HFFc6 (cell line): ENCODE data around the gene JADE2. TPM values are rescaled to one million over a fixed set of nuclear protein-coding genes. Genes with fewer than 3 reads are reported as not detected.

ENCODE experiments used
- DNase-seq: peaks from one replicate; pipeline ENCODE4 v3.0.0-alpha.2; 2018
- H3K27ac Mint-ChIP-seq: 2 replicates; pipeline ENCODE4 v1.8.0; 2020; ENCODE audit warnings: mild to moderate bottlenecking, mixed read lengths
- H3K27me3 Mint-ChIP-seq: 2 replicates; pipeline ENCODE4 v1.8.0; 2021; ENCODE audit warnings: mild to moderate bottlenecking, moderate library complexity, mixed read lengths; ENCODE audit not compliant: insufficient read depth
- H3K36me3 Mint-ChIP-seq: 2 replicates; pipeline ENCODE4 v1.8.0; 2021; ENCODE audit warnings: low read depth, mixed read lengths
- H3K4me1 Mint-ChIP-seq: 2 replicates; pipeline ENCODE4 v1.8.0; 2020; ENCODE audit warnings: low read depth, mixed read lengths
- H3K4me3 Mint-ChIP-seq: 2 replicates; pipeline ENCODE4 v1.8.0; 2020; ENCODE audit warnings: mild to moderate bottlenecking, moderate library complexity, mixed read lengths
- H3K9me3 Mint-ChIP-seq: 2 replicates; pipeline ENCODE4 v1.8.0; 2020; ENCODE audit warnings: mild to moderate bottlenecking, mixed read lengths
- CTCF ChIP-seq: fragments of 200-600 bp; sonication (generic); IDR thresholded peaks from 2 replicates; pipeline ENCODE4 v1.5.0; 2021; ENCODE audit warnings: antibody characterized with exemption, mild to moderate bottlenecking
- total RNA-seq, 6 experiments: library from RNA; stranded (reverse); fragmentation: NEBNext Ultra II Directional; extraction: Animal tissue kit (Norgen Biotek cat#: 25700); gene quantifications; 2 replicates in 1 of 6; 3 replicates in 5 of 6; pipeline ENCODE4 v1.2.3, GENCODE V29; 2021

JADE2 gene
- total RNA-seq, 6 experiments from 2014 or later = 32.8 to 41.0 (median 39.6) TPM

DNA sequence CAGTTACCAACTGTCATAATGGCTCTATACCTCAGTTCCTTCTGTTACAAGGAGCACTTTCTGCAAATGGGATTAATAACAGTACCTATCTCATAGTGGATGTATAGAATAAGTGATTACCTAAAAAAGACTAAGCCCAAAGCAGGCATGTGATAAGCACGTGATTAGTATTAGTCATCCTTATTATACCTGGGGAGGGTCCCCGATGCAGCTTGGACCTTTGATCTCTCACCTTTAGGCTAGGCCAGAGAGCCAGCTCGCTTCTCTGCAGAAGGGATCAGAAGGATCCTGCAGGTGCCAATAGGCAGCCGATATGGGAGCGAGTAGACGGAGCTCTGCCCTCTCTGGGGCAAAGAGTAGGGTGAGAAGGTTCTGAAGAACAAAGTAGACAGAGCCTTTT is 4.0 kb downstream of the JADE2 start:
- H3K4me3 Mint-ChIP-seq = no peak overlapping the region
- H3K27me3 Mint-ChIP-seq = peaks cover 4% of the 10 kb centered on the region
- no peak for DNase-seq
- H3K9me3 Mint-ChIP-seq = no peaks in the 10 kb centered on the region
- no peak overlapping the region for H3K27ac Mint-ChIP-seq
- no peak for TF ChIP-seq CTCF
- H3K4me1 Mint-ChIP-seq = peaks cover 37% of the 10 kb centered on the region
- H3K36me3 Mint-ChIP-seq = no peaks in the 10 kb centered on the region

- Mint-ChIP-seq H3K27ac (no peak overlapping the region), H3K4me1 (peaks cover 37% of the 10 kb centered on the region), H3K27me3 (peaks cover 4% of the 10 kb centered on the region), H3K9me3 (no peaks in the 10 kb centered on the region), H3K36me3 (no peaks in the 10 kb centered on the region), H3K4me3 (no peak overlapping the region)
- TF ChIP-seq CTCF = no peak
- no peak for DNase-seq
These were observed 5.0 kb downstream of the JADE2 start for GRCh38 chr5:134530301-134531077.

- Mint-ChIP-seq H3K4me1 (peaks cover 32% of the 10 kb centered on the region), H3K36me3 (no peaks in the 10 kb centered on the region), H3K27me3 (peaks cover 2% of the 10 kb centered on the region), H3K9me3 (no peaks in the 10 kb centered on the region), H3K4me3 (no peak overlapping the region), H3K27ac (no peak overlapping the region)
- no peak for TF ChIP-seq CTCF
- no peak for DNase-seq
These were observed 7.8 kb downstream of the JADE2 start for GRCh38 chr5:134533115-134533815.

GRCh38 chr5:134534058-134534725 is 8.7 kb downstream of the JADE2 start:
- H3K9me3 Mint-ChIP-seq = no peaks in the 10 kb centered on the region
- DNase-seq = no peak
- H3K4me3 Mint-ChIP-seq = no peak overlapping the region
- peaks cover 26% of the 10 kb centered on the region for H3K4me1 Mint-ChIP-seq
- peaks cover 2% of the 10 kb centered on the region for H3K27me3 Mint-ChIP-seq
- no peak for TF ChIP-seq CTCF
- no peak overlapping the region for H3K27ac Mint-ChIP-seq
- 0 out of 2 replicates have a peak, but pooled peaks cover 4% of the 10 kb centered on the region for H3K36me3 Mint-ChIP-seq

GRCh38 chr5:134534726-134535110 is 9.2 kb downstream of the JADE2 start:
- TF ChIP-seq CTCF = no peak
- DNase-seq = no peak
- Mint-ChIP-seq H3K27me3 (peaks cover 2% of the 10 kb centered on the region), H3K4me3 (no peak overlapping the region), H3K27ac (no peak overlapping the region), H3K9me3 (no peaks in the 10 kb centered on the region), H3K4me1 (peaks cover 26% of the 10 kb centered on the region), H3K36me3 (0 out of 2 replicates have a peak, but pooled peaks cover 4% of the 10 kb centered on the region)
